Activated CD8-positive, alpha-beta memory T cell treated with anti-CD3 and anti-CD28 coated beads, Interleukin-2, amount 10 ng/mL, durations not matched to agents 7 days and 5 days (primary cell): Measurements from ENCODE around the gene RAB44. TPM values are rescaled to one million over a fixed set of nuclear protein-coding genes. Genes with fewer than 3 reads are reported as not detected.

Experiments used
- ATAC-seq: fragments of 150-1000 bp; cut with Tn5 transposase; one replicate; pipeline ENCODE4 v1.10.0; 2021; ENCODE audit warnings: moderate library complexity
- CTCF ChIA-PET: fragments of 350-600 bp; sonication (Branson Sonifier 250); formaldehyde crosslinking; loops from one replicate; lab custom pipeline; 2021; ENCODE audit warnings: antibody characterized with exemption; lab: Charles Lee
- DNase-seq: peaks from one replicate; pipeline ENCODE4 v3.0.0-alpha.2; 2020
- H3K27ac Mint-ChIP-seq: one replicate; pipeline ENCODE4 v1.8.0; 2021; ENCODE audit warnings: mild to moderate bottlenecking, mixed read lengths
- H3K27me3 Mint-ChIP-seq: one replicate; pipeline ENCODE4 v1.8.0; 2021; ENCODE audit warnings: mixed read lengths
- H3K36me3 Mint-ChIP-seq: one replicate; pipeline ENCODE4 v1.8.0; 2021; ENCODE audit warnings: mild to moderate bottlenecking, mixed read lengths
- H3K4me1 Mint-ChIP-seq: one replicate; pipeline ENCODE4 v1.8.0; 2021; ENCODE audit warnings: mixed read lengths
- H3K4me3 Mint-ChIP-seq: one replicate; pipeline ENCODE4 v1.8.0; 2021; ENCODE audit warnings: mild to moderate bottlenecking, moderate library complexity, mixed read lengths
- H3K9me3 Mint-ChIP-seq: one replicate; pipeline ENCODE4 v1.8.0; 2022; ENCODE audit warnings: low read depth, mixed read lengths
- total RNA-seq, 2 experiments: library from RNA; stranded (reverse); gene quantifications; one replicate each; pipeline ENCODE4 v1.2.3, GENCODE V29; 2021

The RAB44 gene
- total RNA-seq, 2 experiments from 2014 or later, result not detected

GRCh38 chr6:36759148-36759759 is 61.6 kb downstream of the RAB44 start:
- Mint-ChIP-seq H3K9me3 (no peaks in the 10 kb centered on the region), H3K36me3 (no peaks in the 10 kb centered on the region), H3K27me3 (no peaks in the 10 kb centered on the region), H3K4me3 (no peak overlapping the region), H3K27ac (no peak overlapping the region), H3K4me1 (peaks cover 46% of the 10 kb centered on the region)
- ATAC-seq, result peak; percentile 61
- peak; percentile 85 for DNase-seq
- CTCF ChIA-PET, result interaction anchor here (0.6 to 23.7 kb wide), 52 partner anchors 9 to 457 kb away, joined by 3 to 604 read pairs (median 5); partner anchors contain the start of genes C6orf89, CDKN1A and PPIL1

- Mint-ChIP-seq H3K4me3 (no peak overlapping the region), H3K27ac (no peak overlapping the region), H3K27me3 (no peaks in the 10 kb centered on the region), H3K4me1 (peaks cover 32% of the 10 kb centered on the region), H3K36me3 (no peaks in the 10 kb centered on the region), H3K9me3 (no peaks in the 10 kb centered on the region)
- CTCF ChIA-PET, result interaction anchor here (0.8 to 23.7 kb wide), 15 partner anchors 7 to 261 kb away, joined by 3 to 604 read pairs (median 13); partner anchors contain the start of gene CDKN1A
- DNase-seq (no peak), ATAC-seq (no peak)
These were observed 63.2 kb downstream of the RAB44 start for GRCh38 chr6:36760685-36761435.

GRCh38 chr6:36762123-36762522 is 64.5 kb downstream of the RAB44 start:
- ATAC-seq (no peak), DNase-seq (no peak)
- no peaks in the 10 kb centered on the region for H3K9me3 Mint-ChIP-seq
- no peak overlapping the region for H3K27ac Mint-ChIP-seq
- H3K27me3 Mint-ChIP-seq, result no peaks in the 10 kb centered on the region
- H3K36me3 Mint-ChIP-seq, result no peaks in the 10 kb centered on the region
- H3K4me1 Mint-ChIP-seq, result peaks cover 24% of the 10 kb centered on the region
- CTCF ChIA-PET, result interaction anchor here (0.7 to 23.7 kb wide), 6 partner anchors 6 to 147 kb away, joined by 3 to 604 read pairs (median 74); no protein-coding TSS in a partner anchor
- H3K4me3 Mint-ChIP-seq, result no peak overlapping the region

- DNase-seq (no peak), ATAC-seq (no peak)
- Mint-ChIP-seq H3K9me3 (no peaks in the 10 kb centered on the region), H3K4me1 (peaks cover 31% of the 10 kb centered on the region), H3K4me3 (no peak overlapping the region), H3K27ac (no peak overlapping the region), H3K36me3 (no peaks in the 10 kb centered on the region), H3K27me3 (no peaks in the 10 kb centered on the region)
- CTCF ChIA-PET, result interaction anchor here (0.6 to 23.7 kb wide), 15 partner anchors 9 to 334 kb away, joined by 3 to 604 read pairs (median 7); partner anchors contain the start of gene PPIL1
These were observed 67.6 kb downstream of the RAB44 start for GRCh38 chr6:36765190-36765589.

GRCh38 chr6:36765594-36766398 is 68.2 kb downstream of the RAB44 start:
- Mint-ChIP-seq H3K9me3 (no peaks in the 10 kb centered on the region), H3K27ac (no peak overlapping the region), H3K4me1 (peaks cover 37% of the 10 kb centered on the region), H3K4me3 (no peak overlapping the region), H3K36me3 (no peaks in the 10 kb centered on the region), H3K27me3 (no peaks in the 10 kb centered on the region)
- ATAC-seq, result peak; percentile 93
- DNase-seq, result peak; percentile 90
- CTCF ChIA-PET, result interaction anchor here (0.6 to 23.7 kb wide), 26 partner anchors 10 to 560 kb away, joined by 3 to 604 read pairs (median 4); partner anchors contain the start of genes CDKN1A and PPIL1

- Mint-ChIP-seq H3K4me3 (no peak overlapping the region), H3K9me3 (no peaks in the 10 kb centered on the region), H3K27ac (no peak overlapping the region), H3K4me1 (peaks cover 44% of the 10 kb centered on the region), H3K27me3 (no peaks in the 10 kb centered on the region), H3K36me3 (no peaks in the 10 kb centered on the region)
- DNase-seq (no peak), ATAC-seq (no peak)
- CTCF ChIA-PET, result interaction anchor here (0.7 to 23.7 kb wide), 20 partner anchors 10 to 559 kb away, joined by 3 to 604 read pairs (median 4); partner anchors contain the start of genes C6orf89 and PPIL1
These were observed 68.8 kb downstream of the RAB44 start for GRCh38 chr6:36766399-36766945.

GRCh38 chr6:36769183-36769675 is 71.6 kb downstream of the RAB44 start:
- no peak for ATAC-seq
- DNase-seq, result no peak
- CTCF ChIA-PET, result interaction anchor here (0.6 to 23.7 kb wide), 10 partner anchors 13 to 455 kb away, joined by 3 to 604 read pairs (median 26); partner anchors contain the start of genes C6orf89 and PPIL1
- no peaks in the 10 kb centered on the region for H3K36me3 Mint-ChIP-seq
- H3K4me3 Mint-ChIP-seq, result peak overlapping the region; percentile 43
- H3K27me3 Mint-ChIP-seq, result no peaks in the 10 kb centered on the region
- no peaks in the 10 kb centered on the region for H3K9me3 Mint-ChIP-seq
- peaks cover 48% of the 10 kb centered on the region for H3K4me1 Mint-ChIP-seq
- peak overlapping the region; percentile 85 for H3K27ac Mint-ChIP-seq

GRCh38 chr6:36769676-36770499 is 72.3 kb downstream of the RAB44 start:
- CTCF ChIA-PET, result interaction anchor here (0.6 to 23.7 kb wide), 9 partner anchors 14 to 454 kb away, joined by 3 to 604 read pairs (median 37); partner anchors contain the start of genes C6orf89 and PPIL1
- Mint-ChIP-seq H3K9me3 (no peaks in the 10 kb centered on the region), H3K4me1 (peaks cover 48% of the 10 kb centered on the region), H3K36me3 (no peaks in the 10 kb centered on the region), H3K27me3 (peaks cover 3% of the 10 kb centered on the region), H3K4me3 (peak overlapping the region; percentile 43), H3K27ac (peak overlapping the region; percentile 85)
- ATAC-seq (peak; percentile 40), DNase-seq (peak; percentile 76)

GRCh38 chr6:36771145-36771544 is 73.5 kb downstream of the RAB44 start:
- CTCF ChIA-PET, result interaction anchor here (7.9 to 23.7 kb wide), 4 partner anchors 15 to 248 kb away, joined by 121 to 604 read pairs (median 149); no protein-coding TSS in a partner anchor
- H3K27me3 Mint-ChIP-seq, result peaks cover 8% of the 10 kb centered on the region
- peak overlapping the region; percentile 85 for H3K27ac Mint-ChIP-seq
- DNase-seq (no peak), ATAC-seq (no peak)
- H3K9me3 Mint-ChIP-seq, result no peaks in the 10 kb centered on the region
- H3K4me1 Mint-ChIP-seq, result peaks cover 46% of the 10 kb centered on the region
- H3K4me3 Mint-ChIP-seq, result no peak overlapping the region
- H3K36me3 Mint-ChIP-seq, result no peaks in the 10 kb centered on the region

GRCh38 chr6:36772397-36772796 is 74.8 kb downstream of the RAB44 start:
- Mint-ChIP-seq H3K4me1 (peaks cover 41% of the 10 kb centered on the region), H3K9me3 (no peaks in the 10 kb centered on the region), H3K27me3 (peaks cover 13% of the 10 kb centered on the region), H3K27ac (no peak overlapping the region), H3K4me3 (no peak overlapping the region), H3K36me3 (no peaks in the 10 kb centered on the region)
- DNase-seq, result no peak
- no peak for ATAC-seq
- CTCF ChIA-PET, result interaction anchor here (0.7 to 23.7 kb wide), 5 partner anchors 15 to 471 kb away, joined by 3 to 604 read pairs (median 4); no protein-coding TSS in a partner anchor

GRCh38 chr6:36774331-36774730 is 76.7 kb downstream of the RAB44 start:
- DNase-seq (no peak), ATAC-seq (no peak)
- H3K36me3 Mint-ChIP-seq, result no peaks in the 10 kb centered on the region
- no peak overlapping the region for H3K4me3 Mint-ChIP-seq
- H3K27ac Mint-ChIP-seq, result no peak overlapping the region
- H3K27me3 Mint-ChIP-seq, result peaks cover 20% of the 10 kb centered on the region
- no peaks in the 10 kb centered on the region for H3K9me3 Mint-ChIP-seq
- H3K4me1 Mint-ChIP-seq, result peaks cover 28% of the 10 kb centered on the region
- CTCF ChIA-PET, result interaction anchor here (1.3 to 27.9 kb wide), 4 partner anchors 11 to 151 kb away, joined by 3 to 604 read pairs (median 304); no protein-coding TSS in a partner anchor
